Body of pancreas (tissue), 4 donors: Measurements from ENCODE around the gene MTLN. TPM values are rescaled to one million over a fixed set of nuclear protein-coding genes. Genes with fewer than 3 reads are reported as not detected.

Source experiments
- ATAC-seq: fragments of 150-250 bp; one replicate; pipeline ENCODE4 v1.9.1; 2016
- DNase-seq, 4 donors: peaks; one replicate each; pipeline ENCODE4 v3.0.0-alpha.2; 2019
- H3K27ac ChIP-seq, 4 donors: fragments of 200-600 bp; sonication (generic); 1 replicate in 3 of 4; 2 replicates in 1 of 4; pipeline versions ENCODE4 v1.5.1 to v1.6.1; 2016 to 2019; ENCODE audit warnings: mild to moderate bottlenecking in 1 of 4, mixed read lengths in 1 of 4, moderate library complexity in 1 of 4
- H3K27me3 ChIP-seq, 2 donors: fragments of 200-600 bp; sonication (generic); one replicate each; pipeline ENCODE4 v1.6.0; 2016; ENCODE audit warnings: mild to moderate bottlenecking in 1 of 2
- H3K36me3 ChIP-seq, 2 donors: fragments of 200-600 bp; sonication (generic); replicated peaks in 1 of 2; 2 replicates each; pipeline ENCODE4 v1.5.1; 2016; ENCODE audit warnings: low read depth in 2 of 2; ENCODE audit not compliant: insufficient read depth in 1 of 2
- H3K4me1 ChIP-seq: fragments of 200-600 bp; sonication (generic); one replicate; pipeline ENCODE4 v1.6.0; 2016
- H3K4me3 ChIP-seq, 2 donors: fragments of 200-600 bp; sonication (generic); 1 replicate in 1 of 2; 2 replicates in 1 of 2; pipeline ENCODE4 v1.5.1; 2016 to 2019
- H3K9me3 ChIP-seq, 3 donors: fragments of 200-600 bp; sonication (generic); 1 replicate in 2 of 3; 2 replicates in 1 of 3; pipeline ENCODE4 v1.5.1; 2016
- POLR2A ChIP-seq, 3 donors: fragments of 450-650 bp; IDR thresholded peaks; one replicate each; pipeline ENCODE4 v1.6.1; 2016; ENCODE audit warnings: antibody characterized with exemption in 3 of 3, mild to moderate bottlenecking in 2 of 3
- WGBS, 2 donors: methylation state at CpG; one replicate each; pipeline ENCODE4 v1.1.5; 2017; 5-methylcytosine and 5-hydroxymethylcytosine counted together
- intact Hi-C: fragments of 100-400 bp; cut with DNase I; formaldehyde crosslinking; loops from one replicate; pipeline ENCODE4 v1.15.1; 2023
- total RNA-seq, 2 donors: library from RNA; depleted of rRNA; stranded (reverse); fragments of >200 nt; gene quantifications; one replicate each; pipeline ENCODE4 v1.1.0, GENCODE V29; 2016
- TF ChIP-seq, protein P1 (sequence below), 7 experiments: fragments of 450-650 bp in 4 of 7; fragments of 200-600 bp in 3 of 7; sonication (generic) in 3 of 7; IDR thresholded peaks; one replicate each; pipeline ENCODE4 v1.5.1; 2016 to 2019; ENCODE audit warnings: antibody characterized with exemption in 7 of 7

The MTLN gene
- total RNA-seq, 2 donors from 2014 or later = 28.3 to 121 TPM

DNA sequence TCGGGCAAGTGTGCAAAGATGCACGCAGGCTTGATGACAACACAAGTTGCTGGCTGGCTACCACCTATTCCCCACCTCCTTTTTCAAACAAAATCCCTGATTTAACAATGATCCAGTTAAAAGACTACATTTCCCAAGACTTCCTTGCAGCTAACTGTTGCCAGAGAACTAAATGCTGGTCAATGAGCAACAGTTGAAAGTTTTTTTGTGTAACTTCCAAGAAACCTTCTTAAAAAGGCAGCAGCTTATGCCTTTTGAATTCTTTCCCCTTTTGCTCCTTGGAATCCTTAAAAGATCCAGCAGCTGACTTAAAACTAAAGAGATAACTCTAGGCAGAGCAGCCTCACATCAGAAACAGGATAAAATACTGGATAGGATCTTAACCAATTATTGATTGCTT, 46.1 kb downstream of the MTLN start:
- TF ChIP-seq, protein P1, sequence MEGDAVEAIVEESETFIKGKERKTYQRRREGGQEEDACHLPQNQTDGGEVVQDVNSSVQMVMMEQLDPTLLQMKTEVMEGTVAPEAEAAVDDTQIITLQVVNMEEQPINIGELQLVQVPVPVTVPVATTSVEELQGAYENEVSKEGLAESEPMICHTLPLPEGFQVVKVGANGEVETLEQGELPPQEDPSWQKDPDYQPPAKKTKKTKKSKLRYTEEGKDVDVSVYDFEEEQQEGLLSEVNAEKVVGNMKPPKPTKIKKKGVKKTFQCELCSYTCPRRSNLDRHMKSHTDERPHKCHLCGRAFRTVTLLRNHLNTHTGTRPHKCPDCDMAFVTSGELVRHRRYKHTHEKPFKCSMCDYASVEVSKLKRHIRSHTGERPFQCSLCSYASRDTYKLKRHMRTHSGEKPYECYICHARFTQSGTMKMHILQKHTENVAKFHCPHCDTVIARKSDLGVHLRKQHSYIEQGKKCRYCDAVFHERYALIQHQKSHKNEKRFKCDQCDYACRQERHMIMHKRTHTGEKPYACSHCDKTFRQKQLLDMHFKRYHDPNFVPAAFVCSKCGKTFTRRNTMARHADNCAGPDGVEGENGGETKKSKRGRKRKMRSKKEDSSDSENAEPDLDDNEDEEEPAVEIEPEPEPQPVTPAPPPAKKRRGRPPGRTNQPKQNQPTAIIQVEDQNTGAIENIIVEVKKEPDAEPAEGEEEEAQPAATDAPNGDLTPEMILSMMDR (IDR thresholded peaks at IDR 0.05) = no peak
- TF ChIP-seq POLR2A (IDR thresholded peaks at IDR 0.05) = no peak
- Histone ChIP-seq H3K9me3 (no peaks in the 10 kb centered on the region), H3K36me3 (no peaks in the 10 kb centered on the region), H3K4me1 (no peaks in the 10 kb centered on the region), H3K27ac (no peak overlapping the region), H3K27me3 (no peaks in the 10 kb centered on the region), H3K4me3 (no peak overlapping the region)
- ATAC-seq (no peak), DNase-seq (no peak)
- WGBS, 2 donors = 76% methylated on average over 2 of the region's 2 CpGs
- intact Hi-C loops = no loop called here

Other genes with a start within 250 kb of the MTLN start
- 10 to 100 TPM in 1 of 2 donors, 1 to 10 TPM in 1; 6.6 to 10.4 TPM for gene MALL, start 96.7 kb downstream of the MTLN start, total RNA-seq
- gene NPHP1, start 7.5 kb downstream of the MTLN start, total RNA-seq = 1 to 10 TPM; 1.3 to 3.6 TPM